Liver (tissue), 9 donors: ENCODE measurements around the gene C1S. TPM values are rescaled to one million over a fixed set of nuclear protein-coding genes. Genes with fewer than 3 reads are reported as not detected.
A peak's percentile ranks its signal among the peaks of the same experiment; 100 is the strongest.

Experiments used
- DNase-seq: peaks from one replicate; pipeline ENCODE4 v3.0.0-alpha.2; 2017; ENCODE audit warnings: low spot score
- H3K27ac ChIP-seq, 2 donors: one replicate each; pipeline ENCODE4 v1.7.0; 2013; ENCODE audit warnings: inconsistent platforms in 2 of 2, low read length in 2 of 2, control low read depth in 1 of 2, low read depth in 1 of 2, mild to moderate bottlenecking in 1 of 2
- H3K27me3 ChIP-seq, 4 donors: one replicate each; pipeline versions ENCODE4 v1.6.1 to v1.7.0; 2013; ENCODE audit warnings: low read length in 3 of 4, inconsistent platforms in 1 of 4, mild to moderate bottlenecking in 1 of 4, moderate library complexity in 1 of 4; ENCODE audit not compliant: control insufficient read depth in 4 of 4, insufficient read depth in 4 of 4
- H3K36me3 ChIP-seq, 4 donors: one replicate each; pipeline versions ENCODE4 v1.6.1 to v1.7.0; 2013; ENCODE audit warnings: low read length in 3 of 4, mild to moderate bottlenecking in 3 of 4, low read depth in 1 of 4, moderate library complexity in 1 of 4; ENCODE audit not compliant: control insufficient read depth in 4 of 4, insufficient read depth in 3 of 4
- H3K4me1 ChIP-seq, 4 donors: one replicate each; pipeline versions ENCODE4 v1.6.1 to v1.7.0; 2013; ENCODE audit warnings: low read length in 3 of 4, mild to moderate bottlenecking in 3 of 4, moderate library complexity in 1 of 4; ENCODE audit not compliant: control insufficient read depth in 4 of 4, insufficient read depth in 4 of 4
- H3K4me3 ChIP-seq, 3 donors: one replicate each; pipeline versions ENCODE4 v1.6.1 to v1.7.0; 2013; ENCODE audit warnings: low read length in 3 of 3, control low read depth in 1 of 3, low read depth in 1 of 3, mild to moderate bottlenecking in 1 of 3
- H3K9ac ChIP-seq, 2 donors: one replicate each; pipeline ENCODE4 v1.7.0; 2013; ENCODE audit warnings: low read length in 2 of 2, mild to moderate bottlenecking in 2 of 2, moderate library complexity in 2 of 2, control low read depth in 1 of 2, low read depth in 1 of 2
- H3K9me3 ChIP-seq, 4 donors: one replicate each; pipeline versions ENCODE4 v1.6.1 to v1.7.0; 2013; ENCODE audit warnings: low read length in 3 of 4; ENCODE audit not compliant: control insufficient read depth in 4 of 4
- EGR1 ChIP-seq, 2 donors: IDR thresholded peaks; 2 replicates each; pipeline ENCODE4 v1.6.1; 2016 to 2018; ENCODE audit warnings: antibody characterized with exemption in 2 of 2, low read depth in 2 of 2
- FOXA1 ChIP-seq: IDR thresholded peaks from 2 replicates; pipeline ENCODE4 v1.6.1; 2016; ENCODE audit warnings: antibody characterized with exemption
- FOXA2 ChIP-seq: IDR thresholded peaks from 2 replicates; pipeline ENCODE4 v1.6.1; 2016; ENCODE audit warnings: antibody characterized with exemption
- GABPA ChIP-seq, 2 donors: IDR thresholded peaks in 1 of 2; conservative IDR thresholded peaks in 1 of 2; 2 replicates each; pipeline ENCODE4 v1.6.1; 2016; ENCODE audit warnings: antibody characterized with exemption in 2 of 2, mild to moderate bottlenecking in 1 of 2, moderate library complexity in 1 of 2
- HNF4A ChIP-seq, 2 donors: conservative IDR thresholded peaks; 2 replicates each; pipeline ENCODE4 v1.6.1; 2016; ENCODE audit warnings: antibody characterized with exemption in 2 of 2, mild to moderate bottlenecking in 2 of 2
- HNF4G ChIP-seq: IDR thresholded peaks from 2 replicates; pipeline ENCODE4 v1.6.1; 2016; ENCODE audit warnings: antibody characterized with exemption
- JUND ChIP-seq, 2 donors: IDR thresholded peaks; 2 replicates each; pipeline ENCODE4 v1.6.1; 2016; ENCODE audit warnings: antibody characterized with exemption in 2 of 2
- NR2F2 ChIP-seq: IDR thresholded peaks from 2 replicates; pipeline ENCODE4 v1.6.1; 2016; ENCODE audit warnings: antibody characterized with exemption
- RAD21 ChIP-seq, 2 donors: IDR thresholded peaks; 2 replicates each; pipeline ENCODE4 v1.6.1; 2016; ENCODE audit warnings: antibody characterized with exemption in 2 of 2, mild to moderate bottlenecking in 2 of 2
- RXRA ChIP-seq, 2 donors: IDR thresholded peaks; 2 replicates each; pipeline ENCODE4 v1.6.1; 2017 to 2018; ENCODE audit warnings: antibody characterized with exemption in 2 of 2, mild to moderate bottlenecking in 1 of 2
- SP1 ChIP-seq: IDR thresholded peaks from 2 replicates; pipeline ENCODE4 v1.6.1; 2018; ENCODE audit warnings: antibody characterized with exemption, mild to moderate bottlenecking
- TAF1 ChIP-seq: conservative IDR thresholded peaks from 2 replicates; pipeline ENCODE4 v1.6.1; 2016; ENCODE audit warnings: antibody characterized with exemption, mild to moderate bottlenecking
- YY1 ChIP-seq: IDR thresholded peaks from 2 replicates; pipeline ENCODE4 v1.6.1; 2016; ENCODE audit warnings: antibody characterized with exemption, mild to moderate bottlenecking
- WGBS: extraction: QIAGEN DNeasy Blood & Tissue Kit; methylation state at CpG from one replicate; pipeline ENCODE4 v1.1.7; 2013; 5-methylcytosine and 5-hydroxymethylcytosine counted together
- polyA plus RNA-seq, 2 donors: library from polyadenylated mRNA; stranded (reverse) in 1 of 2; unstranded in 1 of 2; fragments of 200-250 nt in 1 of 2; fragments of >200 nt in 1 of 2; fragmentation: Nextera tagmentation in 1 of 2; extraction: Ambion mirVana in 1 of 2; gene quantifications; one replicate each; pipeline versions ENCODE4 v1.2.1 to v1.2.3, GENCODE V29; 2013 to 2015
- total RNA-seq, 2 donors: library from RNA; depleted of rRNA; stranded (reverse); fragments of >200 nt; gene quantifications; one replicate each; pipeline ENCODE4 v1.2.3, GENCODE V29; 2014
- TF ChIP-seq, protein P1 (sequence below): IDR thresholded peaks from 2 replicates; pipeline ENCODE4 v1.6.1; 2016; ENCODE audit warnings: antibody characterized with exemption
- TF ChIP-seq, protein P2 (sequence below): IDR thresholded peaks from 2 replicates; pipeline ENCODE4 v1.6.1; 2016; ENCODE audit warnings: antibody characterized with exemption
- TF ChIP-seq, protein P3 (sequence below): IDR thresholded peaks from 2 replicates; pipeline ENCODE4 v1.6.1; 2016; ENCODE audit warnings: antibody characterized with exemption
- TF ChIP-seq, protein P4 (sequence below): fragments of 150-350 bp; IDR thresholded peaks from 2 replicates; pipeline ENCODE4 v1.5.1; 2017; ENCODE audit warnings: improper control_type of control experiment, low read depth, low read length; ENCODE audit not compliant: missing input control
- TF ChIP-seq, protein P5 (sequence below): IDR thresholded peaks from 2 replicates; pipeline ENCODE4 v1.6.1; 2016; ENCODE audit warnings: antibody characterized with exemption, mild to moderate bottlenecking
- donor health status: healthy.
- donor health status: healthy.
- donor health status: healthy.
- donor health status: healthy.
- donor health status: healthy.

C1S gene
- total and polyA plus RNA-seq, 4 donors, result 267 to 2,029 (median 1,568) TPM

DNA sequence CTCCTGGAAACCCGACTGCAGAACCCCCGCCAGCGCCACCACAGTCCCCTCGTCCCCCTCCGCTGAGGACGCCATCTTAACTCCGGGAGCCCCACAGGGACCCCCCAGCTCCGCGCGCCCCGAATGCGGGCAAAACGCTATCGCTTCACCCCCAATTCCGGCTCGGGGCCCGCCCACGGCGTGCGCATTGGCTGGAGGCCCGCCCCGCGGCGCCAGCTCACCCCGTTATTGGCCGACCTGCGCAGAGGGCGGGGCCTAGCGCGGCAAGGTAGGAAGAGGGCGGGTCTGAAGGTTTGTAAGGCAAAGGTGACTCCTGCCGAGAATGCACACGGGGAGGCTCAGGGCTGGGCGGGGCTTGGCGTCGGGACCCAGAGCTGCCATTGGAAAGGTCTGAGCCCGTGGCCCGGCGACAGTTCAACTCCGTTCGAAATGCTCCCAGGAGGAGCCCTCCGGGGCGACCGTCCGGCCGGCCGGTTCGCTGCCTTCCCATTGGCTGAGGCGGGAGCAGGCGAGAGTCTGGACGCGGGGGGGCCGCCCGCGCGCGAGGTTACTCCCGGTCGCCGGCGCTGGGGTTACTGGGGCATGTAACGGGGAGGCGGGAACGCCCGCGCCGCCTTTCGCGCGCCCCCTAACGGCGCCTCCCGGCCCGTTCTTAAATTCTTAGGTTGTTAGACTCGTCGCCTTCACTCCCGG is 42.0 kb upstream of the C1S start, which contains the start of gene LPCAT3:
Gene LPCAT3 (minus strand): TSS at position 127 of the 693 bp plus-strand sequence. CDS start 52 bp downstream, at position 75.
- Histone ChIP-seq H3K9ac (peak within 1 kb of the TSS; percentile 63 to 89), H3K9me3 (no peaks in the 10 kb centered on the region), H3K4me3 (peak within 1 kb of the TSS; percentile 91 to 97 (median 93)), H3K36me3 (peaks cover 2 to 10% (median 3%) of the 10 kb centered on the region in 4 donors), H3K27ac (peak within 1 kb of the TSS; percentile 94 to 97), H3K27me3 (no peaks in the 10 kb centered on the region), H3K4me1 (peaks cover 6 to 38% (median 25%) of the 10 kb centered on the region in 4 donors)
- WGBS, result under 1% methylated on average over 77 of the region's 77 CpGs
- peak; percentile 98 for DNase-seq
- no peak for TF ChIP-seq FOXA2
- TF ChIP-seq RAD21 (IDR thresholded peaks at IDR 0.05), result peak; percentile 75 to 80
- TF ChIP-seq HNF4G, result no peak
- TF ChIP-seq EGR1 (IDR thresholded peaks at IDR 0.05; ENCODE audit: low read depth in 2 of 2), result peak in 1 of 2 donors; percentile 62
- TF ChIP-seq, protein P1, sequence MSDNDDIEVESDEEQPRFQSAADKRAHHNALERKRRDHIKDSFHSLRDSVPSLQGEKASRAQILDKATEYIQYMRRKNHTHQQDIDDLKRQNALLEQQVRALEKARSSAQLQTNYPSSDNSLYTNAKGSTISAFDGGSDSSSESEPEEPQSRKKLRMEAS, result peak; percentile 49
- peak; percentile 29 for TF ChIP-seq FOXA1
- peak; percentile 97 for TF ChIP-seq SP1
- TF ChIP-seq, protein P2, sequence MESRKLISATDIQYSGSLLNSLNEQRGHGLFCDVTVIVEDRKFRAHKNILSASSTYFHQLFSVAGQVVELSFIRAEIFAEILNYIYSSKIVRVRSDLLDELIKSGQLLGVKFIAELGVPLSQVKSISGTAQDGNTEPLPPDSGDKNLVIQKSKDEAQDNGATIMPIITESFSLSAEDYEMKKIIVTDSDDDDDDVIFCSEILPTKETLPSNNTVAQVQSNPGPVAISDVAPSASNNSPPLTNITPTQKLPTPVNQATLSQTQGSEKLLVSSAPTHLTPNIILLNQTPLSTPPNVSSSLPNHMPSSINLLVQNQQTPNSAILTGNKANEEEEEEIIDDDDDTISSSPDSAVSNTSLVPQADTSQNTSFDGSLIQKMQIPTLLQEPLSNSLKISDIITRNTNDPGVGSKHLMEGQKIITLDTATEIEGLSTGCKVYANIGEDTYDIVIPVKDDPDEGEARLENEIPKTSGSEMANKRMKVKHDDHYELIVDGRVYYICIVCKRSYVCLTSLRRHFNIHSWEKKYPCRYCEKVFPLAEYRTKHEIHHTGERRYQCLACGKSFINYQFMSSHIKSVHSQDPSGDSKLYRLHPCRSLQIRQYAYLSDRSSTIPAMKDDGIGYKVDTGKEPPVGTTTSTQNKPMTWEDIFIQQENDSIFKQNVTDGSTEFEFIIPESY, result peak; percentile 30
- TF ChIP-seq, protein P3, sequence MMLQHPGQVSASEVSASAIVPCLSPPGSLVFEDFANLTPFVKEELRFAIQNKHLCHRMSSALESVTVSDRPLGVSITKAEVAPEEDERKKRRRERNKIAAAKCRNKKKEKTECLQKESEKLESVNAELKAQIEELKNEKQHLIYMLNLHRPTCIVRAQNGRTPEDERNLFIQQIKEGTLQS, result no peak
- peak; percentile 89 to 95 for TF ChIP-seq RXRA (IDR thresholded peaks at IDR 0.05)
- TF ChIP-seq, protein P4, sequence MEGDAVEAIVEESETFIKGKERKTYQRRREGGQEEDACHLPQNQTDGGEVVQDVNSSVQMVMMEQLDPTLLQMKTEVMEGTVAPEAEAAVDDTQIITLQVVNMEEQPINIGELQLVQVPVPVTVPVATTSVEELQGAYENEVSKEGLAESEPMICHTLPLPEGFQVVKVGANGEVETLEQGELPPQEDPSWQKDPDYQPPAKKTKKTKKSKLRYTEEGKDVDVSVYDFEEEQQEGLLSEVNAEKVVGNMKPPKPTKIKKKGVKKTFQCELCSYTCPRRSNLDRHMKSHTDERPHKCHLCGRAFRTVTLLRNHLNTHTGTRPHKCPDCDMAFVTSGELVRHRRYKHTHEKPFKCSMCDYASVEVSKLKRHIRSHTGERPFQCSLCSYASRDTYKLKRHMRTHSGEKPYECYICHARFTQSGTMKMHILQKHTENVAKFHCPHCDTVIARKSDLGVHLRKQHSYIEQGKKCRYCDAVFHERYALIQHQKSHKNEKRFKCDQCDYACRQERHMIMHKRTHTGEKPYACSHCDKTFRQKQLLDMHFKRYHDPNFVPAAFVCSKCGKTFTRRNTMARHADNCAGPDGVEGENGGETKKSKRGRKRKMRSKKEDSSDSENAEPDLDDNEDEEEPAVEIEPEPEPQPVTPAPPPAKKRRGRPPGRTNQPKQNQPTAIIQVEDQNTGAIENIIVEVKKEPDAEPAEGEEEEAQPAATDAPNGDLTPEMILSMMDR, result peak; percentile 80
- peak; percentile 59 for TF ChIP-seq TAF1
- TF ChIP-seq GABPA (IDR thresholded peaks at IDR 0.05 in 1 of 2, conservative IDR thresholded peaks at IDR 0.05 in 1 of 2), result peak in 1 of 2 donors; percentile 64
- TF ChIP-seq, protein P5, sequence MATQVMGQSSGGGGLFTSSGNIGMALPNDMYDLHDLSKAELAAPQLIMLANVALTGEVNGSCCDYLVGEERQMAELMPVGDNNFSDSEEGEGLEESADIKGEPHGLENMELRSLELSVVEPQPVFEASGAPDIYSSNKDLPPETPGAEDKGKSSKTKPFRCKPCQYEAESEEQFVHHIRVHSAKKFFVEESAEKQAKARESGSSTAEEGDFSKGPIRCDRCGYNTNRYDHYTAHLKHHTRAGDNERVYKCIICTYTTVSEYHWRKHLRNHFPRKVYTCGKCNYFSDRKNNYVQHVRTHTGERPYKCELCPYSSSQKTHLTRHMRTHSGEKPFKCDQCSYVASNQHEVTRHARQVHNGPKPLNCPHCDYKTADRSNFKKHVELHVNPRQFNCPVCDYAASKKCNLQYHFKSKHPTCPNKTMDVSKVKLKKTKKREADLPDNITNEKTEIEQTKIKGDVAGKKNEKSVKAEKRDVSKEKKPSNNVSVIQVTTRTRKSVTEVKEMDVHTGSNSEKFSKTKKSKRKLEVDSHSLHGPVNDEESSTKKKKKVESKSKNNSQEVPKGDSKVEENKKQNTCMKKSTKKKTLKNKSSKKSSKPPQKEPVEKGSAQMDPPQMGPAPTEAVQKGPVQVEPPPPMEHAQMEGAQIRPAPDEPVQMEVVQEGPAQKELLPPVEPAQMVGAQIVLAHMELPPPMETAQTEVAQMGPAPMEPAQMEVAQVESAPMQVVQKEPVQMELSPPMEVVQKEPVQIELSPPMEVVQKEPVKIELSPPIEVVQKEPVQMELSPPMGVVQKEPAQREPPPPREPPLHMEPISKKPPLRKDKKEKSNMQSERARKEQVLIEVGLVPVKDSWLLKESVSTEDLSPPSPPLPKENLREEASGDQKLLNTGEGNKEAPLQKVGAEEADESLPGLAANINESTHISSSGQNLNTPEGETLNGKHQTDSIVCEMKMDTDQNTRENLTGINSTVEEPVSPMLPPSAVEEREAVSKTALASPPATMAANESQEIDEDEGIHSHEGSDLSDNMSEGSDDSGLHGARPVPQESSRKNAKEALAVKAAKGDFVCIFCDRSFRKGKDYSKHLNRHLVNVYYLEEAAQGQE, result peak; percentile 34
- TF ChIP-seq YY1, result peak; percentile 93
- TF ChIP-seq JUND (IDR thresholded peaks at IDR 0.05), result no peak
- TF ChIP-seq HNF4A (conservative IDR thresholded peaks at IDR 0.05), result peak in 1 of 2 donors; percentile 71
- peak; percentile 29 for TF ChIP-seq NR2F2
